GM12865 (cell line): ENCODE measurements around the gene TFCP2.

Source experiments
- DNase-seq: peaks from one replicate; pipeline ENCODE4 v3.0.0; 2010; ENCODE audit warnings: low read depth
- H3K4me3 ChIP-seq: 2 replicates; pipeline ENCODE4 v1.5.1; 2011; ENCODE audit warnings: mild to moderate bottlenecking, low read depth, low read length, control low read depth
- TF ChIP-seq, protein P1 (sequence below): IDR thresholded peaks from 2 replicates; pipeline ENCODE4 v1.5.1; 2011; ENCODE audit warnings: low read length, control low read depth, low read depth, inconsistent platforms; ENCODE audit not compliant: insufficient read depth; ENCODE audit errors: missing control alignments

TFCP2 gene

DNA sequence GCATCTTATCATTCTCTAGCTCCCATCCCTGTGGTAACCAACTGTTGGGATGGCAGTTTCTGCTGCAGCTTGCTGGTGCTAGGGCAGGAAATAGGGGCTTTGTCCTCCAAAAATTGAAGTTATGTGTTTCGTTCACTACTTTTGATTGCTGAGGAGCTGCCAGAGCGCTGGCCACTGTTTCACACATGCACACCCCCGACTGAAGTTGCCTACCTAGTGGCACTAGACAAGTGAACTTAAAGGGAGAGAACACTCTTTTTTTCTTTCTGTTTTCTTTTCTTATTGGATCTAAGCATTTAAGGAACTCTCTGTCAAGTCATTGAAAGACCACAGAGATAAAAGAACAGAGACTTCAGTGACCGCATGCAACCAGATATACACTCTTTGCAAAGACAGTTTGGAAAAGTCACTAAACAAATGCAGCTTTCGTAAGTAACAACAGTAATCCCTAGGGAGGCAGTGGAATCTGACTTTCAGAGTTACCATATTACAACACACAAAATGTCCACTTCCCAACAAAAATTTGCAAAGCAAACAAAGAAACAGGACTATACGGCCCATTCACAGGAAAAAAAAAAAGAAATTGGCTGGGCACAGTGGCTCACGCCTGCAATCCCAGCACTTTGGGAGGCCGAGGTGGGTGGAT, 12.0 kb downstream of the TFCP2 start:
- H3K4me3 ChIP-seq: no peak overlapping the region
- no peak for DNase-seq
- TF ChIP-seq, protein P1, sequence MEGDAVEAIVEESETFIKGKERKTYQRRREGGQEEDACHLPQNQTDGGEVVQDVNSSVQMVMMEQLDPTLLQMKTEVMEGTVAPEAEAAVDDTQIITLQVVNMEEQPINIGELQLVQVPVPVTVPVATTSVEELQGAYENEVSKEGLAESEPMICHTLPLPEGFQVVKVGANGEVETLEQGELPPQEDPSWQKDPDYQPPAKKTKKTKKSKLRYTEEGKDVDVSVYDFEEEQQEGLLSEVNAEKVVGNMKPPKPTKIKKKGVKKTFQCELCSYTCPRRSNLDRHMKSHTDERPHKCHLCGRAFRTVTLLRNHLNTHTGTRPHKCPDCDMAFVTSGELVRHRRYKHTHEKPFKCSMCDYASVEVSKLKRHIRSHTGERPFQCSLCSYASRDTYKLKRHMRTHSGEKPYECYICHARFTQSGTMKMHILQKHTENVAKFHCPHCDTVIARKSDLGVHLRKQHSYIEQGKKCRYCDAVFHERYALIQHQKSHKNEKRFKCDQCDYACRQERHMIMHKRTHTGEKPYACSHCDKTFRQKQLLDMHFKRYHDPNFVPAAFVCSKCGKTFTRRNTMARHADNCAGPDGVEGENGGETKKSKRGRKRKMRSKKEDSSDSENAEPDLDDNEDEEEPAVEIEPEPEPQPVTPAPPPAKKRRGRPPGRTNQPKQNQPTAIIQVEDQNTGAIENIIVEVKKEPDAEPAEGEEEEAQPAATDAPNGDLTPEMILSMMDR: no peak

GRCh38 chr12:51156245-51156765, 16.6 kb downstream of the TFCP2 start:
- TF ChIP-seq, protein P1: no peak
- no peak overlapping the region for H3K4me3 ChIP-seq
- DNase-seq: no peak

GRCh38 chr12:51152953-51153352, 20.0 kb downstream of the TFCP2 start:
- TF ChIP-seq, protein P1: no peak
- H3K4me3 ChIP-seq: no peak overlapping the region
- DNase-seq: no peak

GRCh38 chr12:51150777-51151176, 22.2 kb downstream of the TFCP2 start:
- TF ChIP-seq, protein P1: no peak
- no peak for DNase-seq
- no peak overlapping the region for H3K4me3 ChIP-seq

GRCh38 chr12:51147309-51147708, 25.6 kb downstream of the TFCP2 start:
- TF ChIP-seq, protein P1: no peak
- no peak overlapping the region for H3K4me3 ChIP-seq
- no peak for DNase-seq

DNA sequence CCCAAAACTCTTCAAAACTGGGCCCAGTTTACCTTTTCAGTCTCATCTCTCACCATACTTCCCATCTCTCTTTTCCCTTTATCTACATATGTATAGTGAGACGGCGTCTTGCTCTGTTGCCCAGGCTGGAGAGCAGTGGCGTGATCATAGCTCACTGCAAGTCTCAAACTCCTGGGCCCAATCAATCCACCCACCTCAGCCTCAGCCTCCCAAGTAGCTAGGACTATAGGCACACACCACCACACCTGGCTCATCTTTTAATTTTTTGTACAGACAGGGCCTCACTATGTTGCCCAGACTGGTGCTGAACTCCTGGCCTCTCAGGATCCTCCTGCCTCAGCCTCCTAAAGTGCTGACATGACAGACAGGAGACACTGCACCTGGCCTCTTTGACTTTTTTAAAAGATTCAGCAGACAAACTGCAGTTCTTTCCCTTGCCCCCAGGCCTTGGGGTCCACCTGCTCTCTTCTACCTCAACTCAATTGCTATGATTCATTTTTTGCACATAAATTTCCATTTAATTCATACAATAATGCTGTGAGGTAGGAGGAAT, 33.6 kb downstream of the TFCP2 start:
- TF ChIP-seq, protein P1: no peak

DNA sequence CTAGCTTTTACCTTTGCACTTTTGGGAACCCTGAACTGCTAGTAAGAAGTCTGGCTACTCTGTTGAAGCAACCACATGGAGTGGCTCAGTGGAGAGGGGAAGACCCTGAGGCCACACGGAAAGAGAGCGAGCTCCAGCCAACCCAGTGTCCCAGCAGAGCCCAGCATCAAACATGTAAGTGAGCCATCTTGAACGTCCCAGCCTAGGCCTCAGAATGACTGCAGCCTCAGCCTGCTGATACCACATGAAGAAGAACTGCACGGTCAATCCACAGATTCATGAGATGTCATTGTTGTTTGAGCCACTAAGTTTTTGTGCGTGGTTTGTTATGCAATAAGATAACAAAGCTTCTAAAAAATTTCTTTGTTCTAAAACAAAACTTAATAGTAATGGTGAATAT, 40.2 kb downstream of the TFCP2 start:
- no peak for DNase-seq
- TF ChIP-seq, protein P1: no peak
- H3K4me3 ChIP-seq: no peak overlapping the region

More for the DNA sequence above, 33.6 kb downstream of the TFCP2 start:
- H3K4me3 ChIP-seq: no peak overlapping the region
- no peak for DNase-seq
